Lower lobe of right lung (tissue), 2 donors: ENCODE data around the gene SLC2A4RG. TPM values are rescaled to one million over a fixed set of nuclear protein-coding genes. Genes with fewer than 3 reads are reported as not detected.

ENCODE experiments used
- ATAC-seq, 2 donors: fragments of 200-7000 bp; cut with Tn5 transposase; one replicate each; pipeline ENCODE4 v1.9.1; 2020 to 2022; ENCODE audit warnings: mild to moderate bottlenecking in 2 of 2, moderate library complexity in 2 of 2
- DNase-seq: peaks from one replicate; pipeline ENCODE4 v3.0.0-alpha.2; 2020
- H3K27ac ChIP-seq: fragments of 200-600 bp; one replicate; pipeline ENCODE4 v1.8.0; 2022
- H3K27me3 ChIP-seq: fragments of 200-600 bp; one replicate; pipeline ENCODE4 v1.8.0; 2022; ENCODE audit warnings: low read depth
- H3K36me3 ChIP-seq: fragments of 200-600 bp; one replicate; pipeline ENCODE4 v1.8.0; 2022; ENCODE audit warnings: mild to moderate bottlenecking
- H3K4me1 ChIP-seq: fragments of 200-600 bp; one replicate; pipeline ENCODE4 v1.8.0; 2022
- H3K4me3 ChIP-seq: fragments of 200-600 bp; one replicate; pipeline ENCODE4 v1.8.0; 2022; ENCODE audit warnings: mild to moderate bottlenecking
- H3K9me3 ChIP-seq: fragments of 200-600 bp; one replicate; pipeline ENCODE4 v1.8.0; 2022
- CTCF ChIP-seq: fragments of 200-600 bp; IDR thresholded peaks from one replicate; pipeline ENCODE4 v1.8.0; 2022; ENCODE audit warnings: antibody characterized with exemption, mild to moderate bottlenecking
- intact Hi-C: fragments of 100-400 bp; cut with DNase I; formaldehyde crosslinking; loops from one replicate; pipeline ENCODE4 v1.11.0; 2022
- total RNA-seq: library from RNA; stranded (reverse); fragmentation: NEBNext Ultra II Directional; extraction: Animal tissue kit (Norgen Biotek cat#: 25700); gene quantifications from one replicate; pipeline ENCODE4 v1.2.1, GENCODE V29; 2021
- donor health status: DM: no; HTN: yes; CAD: no; lungs with severe emphysema.

The SLC2A4RG gene
- total RNA-seq, 1 donor from 2014 or later, result 50.5 TPM

GRCh38 chr20:63705232-63706026, 34.1 kb upstream of the SLC2A4RG start:
- H3K27ac ChIP-seq, result no peak overlapping the region
- no peak for TF ChIP-seq CTCF
- DNase-seq (no peak), ATAC-seq (no peak)
- H3K4me1 ChIP-seq, result peaks cover 32% of the 10 kb centered on the region
- H3K9me3 ChIP-seq, result no peaks in the 10 kb centered on the region
- H3K4me3 ChIP-seq, result no peak overlapping the region
- H3K36me3 ChIP-seq, result peaks cover 45% of the 10 kb centered on the region
- H3K27me3 ChIP-seq, result no peaks in the 10 kb centered on the region
- intact Hi-C loops, result no loop called here

- no peak for DNase-seq
- Histone ChIP-seq H3K27ac (peak overlapping the region; percentile 95), H3K4me1 (peaks cover 32% of the 10 kb centered on the region), H3K9me3 (no peaks in the 10 kb centered on the region), H3K4me3 (peak overlapping the region; percentile 96), H3K27me3 (no peaks in the 10 kb centered on the region), H3K36me3 (peaks cover 51% of the 10 kb centered on the region)
- TF ChIP-seq CTCF, result no peak
- ATAC-seq, result no peak
- intact Hi-C loops, result no loop called here
These were observed 33.4 kb upstream of the SLC2A4RG start for GRCh38 chr20:63706027-63706695.

- peak; percentile 16 for TF ChIP-seq CTCF
- DNase-seq, result peak; percentile 70
- peak overlapping the region; percentile 95 for H3K27ac ChIP-seq
- peak overlapping the region; percentile 96 for H3K4me3 ChIP-seq
- intact Hi-C loops, result no loop called here
- no peaks in the 10 kb centered on the region for H3K9me3 ChIP-seq
- H3K36me3 ChIP-seq, result peaks cover 59% of the 10 kb centered on the region
- H3K4me1 ChIP-seq, result peaks cover 32% of the 10 kb centered on the region
- ATAC-seq, result peak; percentile 48 to 62
- no peaks in the 10 kb centered on the region for H3K27me3 ChIP-seq
These were observed 32.6 kb upstream of the SLC2A4RG start for GRCh38 chr20:63706852-63707557.

GRCh38 chr20:63707558-63708300, 31.8 kb upstream of the SLC2A4RG start, which contains the start of the genes ARFRP1 and ZGPAT:
ARFRP1 (minus strand) TSS chr20:63707976; CDS start chr20:63707091, 885 bp downstream.
ZGPAT (plus strand) TSS chr20:63708039; CDS start chr20:63708581, 542 bp downstream.
- Histone ChIP-seq H3K4me3 (peak within 1 kb of the TSS; percentile 96), H3K36me3 (peaks cover 66% of the 10 kb centered on the region), H3K4me1 (peaks cover 32% of the 10 kb centered on the region), H3K27me3 (no peaks in the 10 kb centered on the region), H3K27ac (peak within 1 kb of the TSS; percentile 95), H3K9me3 (no peaks in the 10 kb centered on the region)
- intact Hi-C loops, result no loop called here
- no peak for TF ChIP-seq CTCF
- ATAC-seq, result peak; percentile 97 to 98
- DNase-seq, result peak; percentile 94
